GM12873 (cell line): Measurements from ENCODE around the gene TP53.
A peak's percentile ranks its signal among the peaks of the same experiment; 100 is the strongest.

Source experiments
- TF ChIP-seq, protein P1 (sequence below): IDR thresholded peaks from 2 replicates; pipeline ENCODE4 v1.5.1; 2012; ENCODE audit warnings: low read depth, mild to moderate bottlenecking, moderate library complexity, low read length, control low read depth; ENCODE audit not compliant: insufficient read depth; ENCODE audit errors: missing control alignments

Gene TP53

DNA sequence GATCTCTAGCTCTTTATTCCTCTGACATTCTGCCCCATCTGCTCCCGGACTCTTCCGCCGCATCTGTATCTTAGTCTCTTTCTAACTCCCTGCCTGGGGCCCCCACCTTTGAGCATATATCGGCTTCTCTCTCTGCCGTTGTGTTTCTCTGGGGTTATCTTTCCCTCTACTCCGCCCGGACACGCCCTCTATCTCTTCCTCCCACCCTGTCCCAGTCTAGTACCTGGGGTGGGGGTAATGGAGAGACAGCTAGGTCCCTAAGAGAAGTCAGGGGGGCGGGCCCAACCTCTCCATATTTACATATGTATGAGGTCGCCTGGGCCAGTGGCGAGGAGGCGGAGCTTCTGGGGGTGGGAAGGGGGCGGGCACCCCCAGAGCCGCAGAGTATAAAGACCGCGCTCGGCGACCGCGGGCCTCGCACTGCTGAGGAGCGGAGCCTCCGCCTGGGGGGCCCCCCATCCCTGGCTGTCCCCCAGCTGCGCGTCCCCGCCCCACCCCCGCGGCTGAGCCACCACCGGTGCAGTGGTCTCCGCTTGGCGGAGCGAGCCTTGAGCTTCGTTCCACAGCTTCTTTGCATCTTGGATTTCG is 36.7 kb downstream of the TP53 start, which contains the start of gene ATP1B2:
ATP1B2 (plus strand) TSS at position 418 of the 588 bp plus-strand sequence. CDS start 593 bp downstream, outside the sequence.
- TF ChIP-seq, protein P1, sequence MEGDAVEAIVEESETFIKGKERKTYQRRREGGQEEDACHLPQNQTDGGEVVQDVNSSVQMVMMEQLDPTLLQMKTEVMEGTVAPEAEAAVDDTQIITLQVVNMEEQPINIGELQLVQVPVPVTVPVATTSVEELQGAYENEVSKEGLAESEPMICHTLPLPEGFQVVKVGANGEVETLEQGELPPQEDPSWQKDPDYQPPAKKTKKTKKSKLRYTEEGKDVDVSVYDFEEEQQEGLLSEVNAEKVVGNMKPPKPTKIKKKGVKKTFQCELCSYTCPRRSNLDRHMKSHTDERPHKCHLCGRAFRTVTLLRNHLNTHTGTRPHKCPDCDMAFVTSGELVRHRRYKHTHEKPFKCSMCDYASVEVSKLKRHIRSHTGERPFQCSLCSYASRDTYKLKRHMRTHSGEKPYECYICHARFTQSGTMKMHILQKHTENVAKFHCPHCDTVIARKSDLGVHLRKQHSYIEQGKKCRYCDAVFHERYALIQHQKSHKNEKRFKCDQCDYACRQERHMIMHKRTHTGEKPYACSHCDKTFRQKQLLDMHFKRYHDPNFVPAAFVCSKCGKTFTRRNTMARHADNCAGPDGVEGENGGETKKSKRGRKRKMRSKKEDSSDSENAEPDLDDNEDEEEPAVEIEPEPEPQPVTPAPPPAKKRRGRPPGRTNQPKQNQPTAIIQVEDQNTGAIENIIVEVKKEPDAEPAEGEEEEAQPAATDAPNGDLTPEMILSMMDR = no peak

- TF ChIP-seq, protein P1 = no peak
Observed at GRCh38 chr17:7647018-7647417, 40.3 kb downstream of the TP53 start.

DNA sequence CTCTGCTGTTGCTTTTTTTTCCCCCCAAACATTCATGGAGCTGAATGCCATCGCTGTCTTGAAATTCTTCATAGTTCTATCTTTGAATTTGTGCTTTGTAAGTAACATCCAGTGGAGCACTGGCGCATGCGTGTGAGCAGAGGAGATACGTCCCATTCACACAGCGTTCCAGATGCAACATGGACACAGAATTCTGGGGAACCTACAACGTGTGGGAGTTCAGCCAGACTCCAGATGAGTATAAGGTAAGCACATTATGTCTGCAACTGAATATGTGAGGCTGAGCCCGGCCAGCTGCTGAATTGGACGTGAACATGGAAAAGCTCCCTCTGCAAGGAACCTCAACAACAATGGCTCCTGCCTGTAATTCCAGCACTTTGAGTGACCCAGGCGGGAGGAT is 40.8 kb downstream of the TP53 start:
- TF ChIP-seq, protein P1 = no peak

DNA sequence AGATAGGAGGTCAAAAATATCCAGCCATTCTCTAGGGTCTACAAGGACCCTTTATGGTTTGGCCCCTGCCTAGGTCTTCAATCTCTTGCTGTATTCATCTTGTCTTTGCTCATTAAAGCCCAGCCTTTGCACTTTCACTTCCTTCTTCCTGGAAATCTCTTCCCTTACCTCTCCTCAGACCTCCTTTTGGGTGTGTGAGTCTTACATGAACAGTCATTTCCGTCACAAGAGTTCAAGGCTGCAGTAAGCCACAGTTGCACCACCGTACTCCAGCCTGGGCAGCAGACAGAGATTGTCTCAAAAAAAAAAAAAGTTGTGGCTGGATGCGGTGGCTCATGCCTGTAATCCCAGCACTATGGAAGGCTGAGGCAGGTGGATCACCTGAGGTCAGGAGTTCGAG is 42.5 kb downstream of the TP53 start:
- TF ChIP-seq, protein P1 = no peak

DNA sequence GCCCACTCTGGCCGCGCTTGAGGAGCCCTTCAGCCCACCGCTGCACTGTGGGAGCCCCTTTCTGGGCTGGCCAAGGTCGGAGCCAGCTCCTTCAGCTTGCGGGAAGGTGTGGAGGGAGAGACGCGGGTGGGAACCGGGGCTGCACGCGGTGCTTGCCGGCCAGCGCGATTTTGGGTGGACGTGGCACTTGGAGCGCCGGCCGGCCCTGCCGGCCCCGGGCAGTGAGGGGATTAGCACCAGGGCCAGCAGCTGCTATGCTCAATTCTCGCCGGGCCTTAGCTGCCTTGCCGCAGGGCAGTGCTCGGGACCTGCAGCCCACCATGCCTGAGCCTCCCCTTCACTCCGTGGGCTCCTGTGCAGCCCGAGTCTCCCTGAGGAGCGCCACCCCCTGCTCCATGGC is 46.5 kb downstream of the TP53 start:
- TF ChIP-seq, protein P1 = no peak

- TF ChIP-seq, protein P1 = no peak
Observed at GRCh38 chr17:7636163-7636562, 51.1 kb downstream of the TP53 start.

GRCh38 chr17:7634384-7634783 is 52.9 kb downstream of the TP53 start:
- TF ChIP-seq, protein P1 = peak; percentile 44
